HepG2 (cell line): Measurements from ENCODE around the gene GMEB2. TPM values are rescaled to one million over a fixed set of nuclear protein-coding genes. Genes with fewer than 3 reads are reported as not detected.
A peak's percentile ranks its signal among the peaks of the same experiment; 100 is the strongest.

Source experiments
- DZIP1 ChIP-seq: sonication (generic); formaldehyde crosslinking; IDR thresholded peaks from 2 replicates; pipeline ENCODE4 v1.5.0; 2020; ENCODE audit warnings: mild to moderate bottlenecking, missing genetic modification reagents
- E2F1 ChIP-seq: sonication (generic); formaldehyde crosslinking; IDR thresholded peaks from 2 replicates; pipeline ENCODE4 v1.5.0; 2020; ENCODE audit warnings: missing genetic modification reagents
- HIVEP1 ChIP-seq: sonication (generic); formaldehyde crosslinking; IDR thresholded peaks from 2 replicates; pipeline ENCODE4 v1.4.0; 2020; ENCODE audit warnings: mild to moderate bottlenecking, missing genetic modification reagents
- HMG20B ChIP-seq: conservative IDR thresholded peaks from 2 replicates; pipeline ENCODE4 v1.6.1; 2016; ENCODE audit warnings: missing genetic modification reagents, missing compliant biosample characterization
- KDM3A ChIP-seq: IDR thresholded peaks from 2 replicates; pipeline ENCODE4 v1.6.1; 2018; ENCODE audit warnings: low read depth, missing compliant biosample characterization
- MIER2 ChIP-seq: IDR thresholded peaks from 2 replicates; pipeline ENCODE4 v1.6.1; 2016; ENCODE audit warnings: missing biosample characterization, missing genetic modification reagents
- NFE2L1 ChIP-seq: sonication (generic); formaldehyde crosslinking; IDR thresholded peaks from 2 replicates; pipeline ENCODE4 v1.4.0; 2020; ENCODE audit warnings: missing genetic modification reagents, mild to moderate bottlenecking, borderline replicate concordance
- PHF21A ChIP-seq: sonication (generic); formaldehyde crosslinking; IDR thresholded peaks from 2 replicates; pipeline ENCODE4 v1.5.0; 2020; ENCODE audit warnings: mild to moderate bottlenecking, missing genetic modification reagents
- PREB ChIP-seq: sonication (generic); formaldehyde crosslinking; IDR thresholded peaks from 2 replicates; pipeline ENCODE4 v1.4.0; 2020; ENCODE audit warnings: missing genetic modification reagents
- RBFOX2 ChIP-seq: fragments of 200-400 bp; formaldehyde crosslinking; IDR thresholded peaks from 2 replicates; pipeline ENCODE4 v1.6.1; 2017; ENCODE audit warnings: low read depth, mild to moderate bottlenecking, low read length
- SNAPC4 ChIP-seq: sonication (generic); formaldehyde crosslinking; IDR thresholded peaks from 2 replicates; pipeline ENCODE4 v1.4.0; 2020; ENCODE audit warnings: mild to moderate bottlenecking, missing genetic modification reagents
- ZFP36 ChIP-seq: fragments of 150-350 bp; IDR thresholded peaks from 2 replicates; pipeline ENCODE4 v1.6.1; 2018; ENCODE audit warnings: borderline replicate concordance, low read length, low read depth; ENCODE audit not compliant: partially characterized antibody
- ZFP82 ChIP-seq: sonication (generic); formaldehyde crosslinking; IDR thresholded peaks from 2 replicates; pipeline ENCODE4 v1.5.1; 2020; ENCODE audit warnings: mild to moderate bottlenecking, missing genetic modification reagents, borderline replicate concordance
- ZNF331 ChIP-seq: sonication (generic); formaldehyde crosslinking; IDR thresholded peaks from 2 replicates; pipeline ENCODE4 v1.4.0; 2020; ENCODE audit warnings: missing genetic modification reagents
- ZNF644 ChIP-seq: IDR thresholded peaks from 2 replicates; pipeline ENCODE4 v1.6.1; 2016; ENCODE audit warnings: low read depth
- polyA plus RNA-seq, 8 experiments: library from polyadenylated mRNA; depleted of rRNA in 3 of 8; stranded (reverse) in 7 of 8; unstranded in 1 of 8; fragments of >200 nt; fragmentation: Illumina TruSeq in 4 of 8; extraction: Trizol in 4 of 8; gene quantifications; 2 replicates each; pipeline versions ENCODE4 v1.2.1 to v1.2.3, GENCODE V29; 2011 to 2016; ENCODE audit warnings: low read depth in 4 of 8, missing spikeins in 1 of 8, mixed read lengths in 1 of 8; ENCODE audit not compliant: insufficient read depth in 1 of 8
- total RNA-seq, 5 experiments: library from RNA; depleted of rRNA; stranded (reverse); fragments of >200 nt; fragmentation: Illumina TruSeq; extraction: Trizol; gene quantifications; 2 replicates each; pipeline ENCODE4 v1.2.3, GENCODE V29; 2016; ENCODE audit warnings: low read depth in 1 of 5

GMEB2 gene
- total and polyA plus RNA-seq, 2 of the 13 experiments (the other 11 are each of a cell fraction or from before 2014, with no cell fraction given): 10.6 to 12.4 TPM

- no peak for TF ChIP-seq MIER2 (CRISPR knock-in tag)
- TF ChIP-seq PREB: no peak
- 0 out of 2 replicates have a peak, but pooled peaks have one; percentile 12 for TF ChIP-seq HMG20B (CRISPR knock-in tag)
- peak; percentile 37; the same call in 1 of the 2 replicates for TF ChIP-seq KDM3A (CRISPR knock-in tag)
- no peak for TF ChIP-seq SNAPC4
- TF ChIP-seq ZFP82 (CRISPR knock-in tag): no peak
- TF ChIP-seq PHF21A (CRISPR knock-in tag): no peak
- TF ChIP-seq DZIP1 (CRISPR knock-in tag): peak; percentile 91
- 0 out of 2 replicates have a peak, but pooled peaks have one; percentile 65 for TF ChIP-seq HIVEP1 (CRISPR knock-in tag)
- TF ChIP-seq NFE2L1 (CRISPR knock-in tag): 0 out of 2 replicates have a peak, but pooled peaks have one; percentile 8
- TF ChIP-seq ZNF644 (CRISPR knock-in tag): no peak
- no peak for TF ChIP-seq ZNF331
- TF ChIP-seq RBFOX2: peak; percentile 35; the same call in 1 of the 2 replicates
- no peak for TF ChIP-seq E2F1
- no peak for TF ChIP-seq ZFP36
Measured at GRCh38 chr20:63572788-63573646, 53.9 kb downstream of the GMEB2 start (continued).
